Measurements from ENCODE around the gene VPS52. TPM values are rescaled to one million over a fixed set of nuclear protein-coding genes. Genes with fewer than 3 reads are reported as not detected.

Gene VPS52
- total RNA-seq: 36.7 and 45.3 TPM in 2 replicates

GRCh38 chr6:33271468-33272274, at the start of gene VPS52, which contains the start of gene RPS18:
Gene VPS52, minus strand, starts transcription at chr6:33271876. Its CDS starts 201 bp downstream, at chr6:33271675.
Gene RPS18, plus strand, starts transcription at chr6:33272075. Its CDS starts 45 bp downstream, at chr6:33272120.

GRCh38 chr6:33317669-33318425, 46.2 kb upstream of the VPS52 start, which contains the start of gene ZBTB22:
Gene ZBTB22, minus strand, starts transcription at chr6:33317744. Its CDS starts 828 bp downstream, at chr6:33316916.

GRCh38 chr6:33313709-33314514, 42.2 kb upstream of the VPS52 start, which contains the start of gene TAPBP:
Gene TAPBP, minus strand, starts transcription at chr6:33314078. Its CDS starts 37 bp downstream, at chr6:33314041.

GRCh38 chr6:33298773-33299236, 27.1 kb upstream of the VPS52 start, which contains the start of gene RGL2:
Gene RGL2, minus strand, starts transcription at chr6:33298942. Its CDS starts 332 bp downstream, at chr6:33298610.

GRCh38 chr6:33288921-33289783, 17.5 kb upstream of the VPS52 start, which contains the start of the genes PFDN6 and WDR46:
Gene PFDN6, plus strand, starts transcription at chr6:33289601. Its CDS starts 256 bp downstream, at chr6:33289857.
Gene WDR46, minus strand, starts transcription at chr6:33289239. Its CDS starts 69 bp downstream, at chr6:33289170.

GRCh38 chr6:33276864-33277662, 5.4 kb upstream of the VPS52 start, which contains the start of gene B3GALT4:
Gene B3GALT4, plus strand, starts transcription at chr6:33277123. Its CDS starts 297 bp downstream, at chr6:33277420.

GRCh38 chr6:33208091-33208967, 63.3 kb downstream of the VPS52 start, which contains the start of gene RING1:
Gene RING1, plus strand, starts transcription at chr6:33208500. Its CDS starts 323 bp downstream, at chr6:33208823.

GRCh38 chr6:33204415-33205190, 67.1 kb downstream of the VPS52 start, which contains the start of gene HSD17B8:
Gene HSD17B8, plus strand, starts transcription at chr6:33204655. Its CDS starts 14 bp downstream, at chr6:33204669.

Other genes with a start within 250 kb of the VPS52 start
- gene HLA-DPA1, start 198.2 kb downstream of the VPS52 start, total RNA-seq: 3.7 and 8.7 TPM in 2 replicates
- 20.9 and 89.1 TPM in 2 replicates for gene HLA-DPB1, start 195.9 kb downstream of the VPS52 start, total RNA-seq
- gene COL11A2, start 79.4 kb downstream of the VPS52 start, total RNA-seq: under 0.01 TPM in 1 of 2 replicates, not detected in the other
- gene RXRB, start 71.2 kb downstream of the VPS52 start, total RNA-seq: 16.1 and 21.6 TPM in 2 replicates
- gene SLC39A7, start 71.0 kb downstream of the VPS52 start, total RNA-seq: 191 and 219 TPM in 2 replicates
- gene HSD17B8, start 67.2 kb downstream of the VPS52 start, total RNA-seq: 1.6 and 4.0 TPM in 2 replicates
- gene RING1, start 63.4 kb downstream of the VPS52 start, total RNA-seq: 11.5 and 15.6 TPM in 2 replicates
- gene RPS18, start 199 bp upstream of the VPS52 start, total RNA-seq: 4,481 and 4,999 TPM in 2 replicates
- gene B3GALT4, start 5.2 kb upstream of the VPS52 start, total RNA-seq: 5.7 and 11.0 TPM in 2 replicates
- gene WDR46, start 17.4 kb upstream of the VPS52 start, total RNA-seq: 84.2 and 89.9 TPM in 2 replicates
- 58.7 and 93.4 TPM in 2 replicates for gene PFDN6, start 17.7 kb upstream of the VPS52 start, total RNA-seq
- gene RGL2, start 27.1 kb upstream of the VPS52 start, total RNA-seq: 32.6 and 37.4 TPM in 2 replicates
- gene TAPBP, start 42.2 kb upstream of the VPS52 start, total RNA-seq: 100 and 104 TPM in 2 replicates
- 14.4 and 23.1 TPM in 2 replicates for gene ZBTB22, start 45.9 kb upstream of the VPS52 start, total RNA-seq
- 46.3 and 52.8 TPM in 2 replicates for gene DAXX, start 51.1 kb upstream of the VPS52 start, total RNA-seq
- gene KIFC1, start 119.9 kb upstream of the VPS52 start, total RNA-seq: 29.8 and 33.4 TPM in 2 replicates
- gene PHF1, start 139.1 kb upstream of the VPS52 start, total RNA-seq: 31.7 and 34.0 TPM in 2 replicates
- 249 and 321 TPM in 2 replicates for gene CUTA, start 146.2 kb upstream of the VPS52 start, total RNA-seq
- gene SYNGAP1, start 148.2 kb upstream of the VPS52 start, total RNA-seq: 4.1 and 4.3 TPM in 2 replicates
- 4.3 and 8.6 TPM in 2 replicates for gene ZBTB9, start 182.7 kb upstream of the VPS52 start, total RNA-seq